Glomerular endothelial cell (primary cell): ENCODE results near the gene BPIFB1. TPM values are rescaled to one million over a fixed set of nuclear protein-coding genes. Genes with fewer than 3 reads are reported as not detected.

ENCODE experiments used
- DNase-seq: peaks from one replicate; pipeline ENCODE4 v3.0.0-alpha.2; 2011; ENCODE audit warnings: low read depth, low spot score; ENCODE audit errors: extremely low read depth
- total RNA-seq: library from RNA; depleted of rRNA; stranded (reverse); fragments of >200 nt; gene quantifications from 2 replicates; pipeline ENCODE4 v1.2.3, GENCODE V29; 2015

The BPIFB1 gene
- total RNA-seq, 1 donor from 2014 or later, result not detected

- no peak for DNase-seq
These were observed 37.0 kb downstream of the BPIFB1 start for GRCh38 chr20:33320006-33320405.

GRCh38 chr20:33322456-33322855 lies 39.4 kb downstream of the BPIFB1 start:
- DNase-seq, result no peak

- no peak for DNase-seq
These were observed 40.2 kb downstream of the BPIFB1 start for GRCh38 chr20:33323236-33323635.

- no peak for DNase-seq
These were observed 42.3 kb downstream of the BPIFB1 start for GRCh38 chr20:33325350-33325749.

- no peak for DNase-seq
These were observed 45.4 kb downstream of the BPIFB1 start for GRCh38 chr20:33328157-33329137.

- DNase-seq, result no peak
These were observed 50.0 kb downstream of the BPIFB1 start for GRCh38 chr20:33332905-33333456.

- no peak for DNase-seq
These were observed 50.6 kb downstream of the BPIFB1 start for GRCh38 chr20:33333616-33334015.

GRCh38 chr20:33334111-33334510 lies 51.1 kb downstream of the BPIFB1 start:
- no peak for DNase-seq

GRCh38 chr20:33336375-33336774 lies 53.4 kb downstream of the BPIFB1 start:
- no peak for DNase-seq

- no peak for DNase-seq
These were observed 54.1 kb downstream of the BPIFB1 start for GRCh38 chr20:33337119-33337518.

- no peak for DNase-seq
These were observed 54.6 kb downstream of the BPIFB1 start for GRCh38 chr20:33337531-33338165.

GRCh38 chr20:33338467-33339258 lies 55.6 kb downstream of the BPIFB1 start:
- DNase-seq, result no peak

GRCh38 chr20:33339515-33340058 lies 56.6 kb downstream of the BPIFB1 start:
- no peak for DNase-seq

GRCh38 chr20:33343521-33343920 lies 60.5 kb downstream of the BPIFB1 start:
- DNase-seq, result no peak

- no peak for DNase-seq
These were observed 62.3 kb downstream of the BPIFB1 start for GRCh38 chr20:33345342-33345741.

- DNase-seq, result no peak
These were observed 65.3 kb downstream of the BPIFB1 start for GRCh38 chr20:33348136-33348937.

GRCh38 chr20:33349493-33349892 lies 66.5 kb downstream of the BPIFB1 start:
- DNase-seq, result no peak

GRCh38 chr20:33351696-33352095 lies 68.7 kb downstream of the BPIFB1 start:
- no peak for DNase-seq

- no peak for DNase-seq
These were observed 69.4 kb downstream of the BPIFB1 start for GRCh38 chr20:33352258-33353012.
